HG03159 (cell line): ENCODE results near the gene PPM1L.

Experiments
- ATAC-seq: cut with Tn5 transposase; IDR thresholded peaks from one replicate; pipeline ENCODE4 v1.9.1; 2021; ENCODE audit warnings: mild to moderate bottlenecking, moderate library complexity; ENCODE audit not compliant: unreplicated experiment

Gene PPM1L

GRCh38 chr3:160841455-160841854 lies 85.4 kb downstream of the PPM1L start:
- no peak for ATAC-seq

DNA sequence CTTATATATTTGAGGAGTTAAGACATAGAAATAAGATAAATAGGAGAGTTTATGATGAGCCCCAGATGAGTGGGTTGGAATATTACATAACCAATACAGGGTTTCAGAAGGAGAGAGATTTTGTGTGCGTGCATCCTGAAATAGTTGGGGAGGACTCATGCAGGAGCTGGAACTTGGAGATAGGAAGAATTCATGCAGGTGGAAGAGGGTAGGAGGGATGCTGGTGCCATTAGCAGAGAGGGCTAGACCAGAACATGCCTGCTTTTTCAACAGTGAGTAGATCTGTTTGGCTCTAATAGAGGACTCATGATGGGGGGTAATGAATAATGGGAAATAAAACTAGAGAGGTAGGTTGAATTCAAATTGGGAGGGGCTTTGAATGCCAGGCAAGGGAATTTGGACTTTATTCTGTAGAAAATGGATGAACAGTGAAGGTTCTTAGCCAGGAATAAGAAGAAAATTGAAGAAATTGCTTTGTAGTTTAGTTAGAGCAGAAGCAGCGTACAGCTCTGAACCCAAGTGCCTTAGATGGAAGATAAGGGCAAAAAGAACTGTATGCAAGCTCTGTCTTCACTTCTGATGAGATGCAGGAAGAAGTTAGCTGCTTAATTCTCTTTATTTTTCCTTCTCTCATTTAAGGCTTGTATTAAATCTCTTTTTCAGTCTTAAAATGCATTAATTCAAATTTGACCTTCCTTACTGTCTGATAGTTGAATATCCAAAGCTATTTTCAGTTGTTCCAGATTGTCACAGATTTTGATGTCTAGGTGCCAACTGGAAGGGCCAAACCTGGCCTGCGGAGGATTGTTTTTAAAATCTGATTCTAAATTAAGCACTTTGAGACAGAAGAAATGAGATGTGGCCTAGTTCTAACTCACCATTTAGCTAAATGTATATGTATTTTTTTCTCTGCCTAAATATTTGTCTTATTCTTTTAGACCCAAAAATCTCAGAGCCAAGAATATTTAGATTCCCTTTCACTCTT lies 86.3 kb downstream of the PPM1L start:
- no peak for ATAC-seq

- no peak for ATAC-seq
Measured at GRCh38 chr3:160851629-160852210, 95.7 kb downstream of the PPM1L start.

GRCh38 chr3:160852856-160853255 lies 96.8 kb downstream of the PPM1L start:
- no peak for ATAC-seq

GRCh38 chr3:160856450-160856849 lies 100.4 kb downstream of the PPM1L start:
- ATAC-seq = no peak

DNA sequence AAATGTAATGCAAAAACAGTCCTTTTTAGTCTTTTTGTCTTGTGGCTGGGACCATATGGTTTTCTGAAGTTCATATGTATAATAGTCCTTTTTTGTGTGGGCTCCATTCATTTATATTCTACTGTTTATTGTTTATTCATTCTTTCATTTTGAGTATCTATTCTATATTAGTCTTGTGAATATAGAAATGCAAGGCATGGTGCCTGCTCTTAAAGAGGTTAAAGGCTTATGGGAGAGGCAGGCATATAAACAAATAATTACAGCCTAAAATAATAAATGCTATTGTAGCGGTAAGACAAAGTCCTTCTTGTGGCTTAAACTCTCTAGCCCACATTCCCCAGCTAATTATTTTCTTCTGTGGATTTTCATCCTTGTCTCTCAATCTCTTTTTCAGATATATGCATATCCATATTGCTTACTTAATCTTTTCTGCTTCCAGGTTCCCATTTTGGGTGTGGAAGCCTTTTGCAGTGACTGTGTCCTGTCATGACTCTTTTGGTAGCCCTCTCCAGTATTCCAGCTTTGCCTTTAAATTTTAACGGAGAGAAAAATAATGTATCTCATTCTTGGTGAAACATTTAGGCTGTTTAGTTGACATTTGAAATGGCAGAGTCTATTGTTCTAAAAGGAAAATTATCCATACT lies 101.6 kb downstream of the PPM1L start:
- no peak for ATAC-seq

DNA sequence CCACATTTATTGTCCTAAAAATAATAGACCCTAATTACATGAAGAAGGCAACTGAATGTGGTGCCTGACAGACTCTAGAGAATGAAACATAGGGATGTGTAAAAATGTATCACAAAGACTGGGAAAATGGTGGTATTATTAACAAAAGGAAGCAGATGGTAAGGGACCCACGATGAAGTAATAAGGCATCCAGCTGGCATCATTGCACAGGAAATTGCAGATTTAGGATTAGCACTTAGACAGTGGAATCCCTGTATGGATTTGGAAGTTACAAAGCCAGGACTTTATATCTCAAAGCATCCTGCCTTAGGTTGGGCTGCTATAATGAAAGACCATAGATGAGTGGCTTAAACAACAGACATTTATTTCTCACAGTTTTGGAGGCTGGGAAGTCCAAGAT lies 104.3 kb downstream of the PPM1L start:
- ATAC-seq = no peak

GRCh38 chr3:160869825-160870224 lies 113.8 kb downstream of the PPM1L start:
- no peak for ATAC-seq

DNA sequence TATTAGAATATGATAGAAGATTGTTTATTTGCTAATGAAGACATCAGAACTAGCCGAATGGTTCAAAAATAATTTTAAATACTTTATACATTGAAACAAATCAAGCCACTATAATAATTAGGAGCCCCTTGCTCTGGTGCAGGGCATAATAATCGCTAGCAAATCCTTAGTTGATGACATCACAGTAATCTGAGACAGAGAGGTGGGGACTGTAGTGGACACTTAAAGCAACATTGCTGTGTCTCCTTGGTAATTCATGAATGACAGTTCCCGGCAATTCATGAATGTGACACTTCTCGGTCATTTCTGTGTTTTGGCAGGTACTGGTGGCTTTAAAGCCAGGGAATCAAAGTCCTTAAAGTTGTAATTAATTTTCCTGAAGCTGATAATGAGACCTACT lies 114.3 kb downstream of the PPM1L start:
- ATAC-seq = no peak

DNA sequence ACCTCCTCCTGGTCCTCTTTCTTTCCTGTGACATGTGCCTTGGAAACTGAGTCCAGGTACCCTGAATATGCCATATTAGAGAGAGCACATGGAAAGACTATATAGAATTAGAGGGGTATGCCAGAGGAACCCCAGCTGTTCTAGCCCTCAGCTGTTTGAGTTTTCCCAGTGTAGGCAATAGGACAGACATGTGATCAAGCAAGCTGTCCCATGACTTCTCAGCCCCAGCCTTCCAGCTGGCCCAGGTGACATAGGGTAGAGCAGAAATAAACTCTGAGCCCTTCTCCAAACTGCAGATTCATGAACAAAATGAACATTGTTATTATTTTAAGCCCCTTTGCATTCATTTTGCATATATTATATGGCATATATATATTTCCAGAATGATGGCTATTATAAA lies 118.7 kb downstream of the PPM1L start:
- no peak for ATAC-seq

DNA sequence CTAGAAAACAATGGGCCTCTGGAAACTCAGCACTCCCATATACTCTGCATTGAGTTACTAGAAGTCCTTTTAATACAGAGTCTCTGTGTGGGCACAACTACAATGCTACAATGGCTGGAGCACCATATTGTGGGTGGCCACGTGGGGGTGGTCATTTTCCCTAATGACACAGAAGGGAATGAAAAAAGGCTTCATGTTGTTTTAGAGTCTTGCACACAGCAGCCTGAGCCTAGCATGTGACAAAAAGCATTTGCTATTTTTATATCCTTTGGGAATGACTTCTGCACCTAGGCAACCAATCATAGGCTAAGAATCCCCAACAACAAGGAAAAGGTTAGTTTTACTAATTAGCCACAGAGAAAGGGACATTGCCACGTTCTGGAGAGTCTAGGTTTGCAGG lies 120.6 kb downstream of the PPM1L start:
- ATAC-seq = no peak

- ATAC-seq = no peak
Measured at GRCh38 chr3:160879859-160880258, 123.8 kb downstream of the PPM1L start.

- no peak for ATAC-seq
Measured at GRCh38 chr3:160883373-160883772, 127.3 kb downstream of the PPM1L start.

GRCh38 chr3:160885791-160886286 lies 129.8 kb downstream of the PPM1L start:
- ATAC-seq = peak; percentile 41

GRCh38 chr3:160886421-160886820 lies 130.4 kb downstream of the PPM1L start:
- ATAC-seq = peak; percentile 68

GRCh38 chr3:160893207-160893606 lies 137.2 kb downstream of the PPM1L start:
- ATAC-seq = no peak

GRCh38 chr3:160904691-160905090 lies 148.7 kb downstream of the PPM1L start:
- ATAC-seq = no peak

DNA sequence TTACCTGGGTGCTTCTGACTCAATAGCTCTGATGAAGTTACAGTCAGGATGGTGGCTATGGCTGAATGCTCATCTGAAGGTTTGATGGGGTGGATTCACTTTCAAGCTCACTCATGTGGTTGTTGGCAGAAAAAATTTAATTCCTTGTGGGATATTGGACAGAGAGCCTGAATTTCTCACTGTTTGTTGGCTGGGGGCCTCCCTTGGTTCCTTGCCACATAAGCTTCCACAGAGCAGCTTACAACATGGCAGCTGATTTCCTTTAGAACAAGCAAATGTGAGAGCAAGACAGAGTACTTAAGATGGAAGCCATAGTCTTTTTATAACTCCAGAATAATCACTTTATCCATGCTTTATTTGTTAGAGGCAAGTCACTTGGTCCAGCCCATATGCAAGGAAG lies 150.6 kb downstream of the PPM1L start:
- ATAC-seq = no peak

- ATAC-seq = no peak
Measured at GRCh38 chr3:160909917-160910316, 153.9 kb downstream of the PPM1L start.

DNA sequence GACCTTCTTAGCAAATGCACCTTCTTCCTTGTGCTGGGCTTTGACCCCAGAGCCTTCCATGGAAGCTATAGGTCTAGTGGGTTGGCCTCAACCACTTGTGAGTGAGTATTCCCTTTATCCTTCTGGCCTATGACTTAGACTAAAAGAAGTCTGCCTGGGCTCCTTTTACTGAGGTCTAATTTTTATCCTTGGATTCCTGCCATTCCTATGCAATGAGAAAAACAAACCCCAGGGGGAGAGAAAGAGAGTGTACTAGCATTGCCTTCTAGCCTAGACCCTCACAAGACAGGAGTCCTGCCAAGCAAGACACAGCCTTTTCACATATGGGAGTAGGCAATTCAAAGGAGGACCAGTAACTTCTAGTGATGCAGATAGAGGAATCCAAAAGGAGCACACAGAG lies 155.4 kb downstream of the PPM1L start:
- ATAC-seq = no peak

DNA sequence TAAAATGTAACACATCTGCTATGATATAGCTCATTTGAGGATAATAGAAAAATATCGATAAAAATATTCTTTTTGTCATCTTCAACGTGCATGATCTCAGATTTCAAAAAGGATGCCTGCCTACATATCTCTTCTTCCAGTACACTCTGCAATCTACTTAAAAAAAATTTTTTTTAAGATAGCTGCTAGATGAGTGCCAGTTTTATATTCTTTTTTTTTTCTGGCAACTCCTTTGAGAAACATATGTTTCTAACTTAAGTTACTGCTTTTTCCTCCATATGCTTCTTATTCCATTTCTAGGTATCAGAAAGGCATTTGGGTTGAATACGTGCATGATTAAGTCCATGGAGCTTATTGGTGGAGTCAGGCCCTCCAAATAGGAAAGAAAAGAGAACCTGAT lies 160.4 kb downstream of the PPM1L start:
- no peak for ATAC-seq

DNA sequence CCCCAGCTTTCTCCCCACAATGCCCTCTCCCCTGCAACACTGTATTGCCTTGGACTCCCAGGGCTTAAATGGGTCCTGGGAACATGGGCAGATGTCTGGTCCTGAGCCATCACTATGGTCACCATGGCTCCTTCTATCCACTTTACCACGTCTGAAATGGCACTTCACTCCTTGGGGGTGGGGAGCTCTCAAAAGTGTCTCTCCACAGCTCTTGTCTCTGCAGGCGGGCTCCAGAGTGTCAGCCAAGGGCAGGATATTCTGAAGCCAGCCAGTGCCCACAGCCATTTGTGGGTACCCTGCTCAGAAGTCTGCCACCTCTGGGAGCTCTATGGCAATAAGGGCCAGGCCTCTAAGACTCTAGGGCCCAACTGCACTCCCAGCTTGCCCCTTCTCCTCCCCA lies 163.9 kb downstream of the PPM1L start:
- ATAC-seq = no peak
